Activated naive CD8-positive, alpha-beta T cell treated with anti-CD3 and anti-CD28 coated beads, Interleukin-2, amount 10 ng/mL, durations not matched to agents 7 days and 5 days (primary cell): ENCODE data around the gene CRHR2. TPM values are rescaled to one million over a fixed set of nuclear protein-coding genes. Genes with fewer than 3 reads are reported as not detected.

Source experiments
- ATAC-seq: fragments of 150-1000 bp; cut with Tn5 transposase; one replicate; pipeline ENCODE4 v1.10.0; 2021; ENCODE audit warnings: low read depth, moderate library complexity
- POLR2A ChIA-PET: fragments of 350-600 bp; sonication (Branson Sonifier 250); formaldehyde crosslinking; loops from one replicate; lab custom pipeline; 2021; ENCODE audit warnings: antibody characterized with exemption; lab: Charles Lee
- DNase-seq: peaks from one replicate; pipeline ENCODE4 v3.0.0; 2021
- H3K27ac Mint-ChIP-seq: one replicate; pipeline ENCODE4 v1.8.0; 2022; ENCODE audit warnings: mild to moderate bottlenecking, mixed read lengths
- H3K27me3 Mint-ChIP-seq: one replicate; pipeline ENCODE4 v1.8.0; 2022; ENCODE audit warnings: mild to moderate bottlenecking, moderate library complexity, mixed read lengths
- H3K36me3 Mint-ChIP-seq: one replicate; pipeline ENCODE4 v1.8.0; 2021; ENCODE audit warnings: mild to moderate bottlenecking, mixed read lengths
- H3K4me1 Mint-ChIP-seq: one replicate; pipeline ENCODE4 v1.8.0; 2021; ENCODE audit warnings: mixed read lengths
- H3K4me3 Mint-ChIP-seq: one replicate; pipeline ENCODE4 v1.8.0; 2022; ENCODE audit warnings: mild to moderate bottlenecking, moderate library complexity, mixed read lengths
- H3K9me3 Mint-ChIP-seq: one replicate; pipeline ENCODE4 v1.8.0; 2021; ENCODE audit warnings: mixed read lengths
- total RNA-seq, 2 experiments: library from RNA; stranded (reverse); gene quantifications; one replicate each; pipeline ENCODE4 v1.2.3, GENCODE V29; 2021

CRHR2 gene
- total RNA-seq, 2 experiments from 2014 or later: not detected

GRCh38 chr7:30662431-30662939 is 19.8 kb downstream of the CRHR2 start:
- POLR2A ChIA-PET: no interaction called here
- no peaks in the 10 kb centered on the region for H3K9me3 Mint-ChIP-seq
- H3K4me1 Mint-ChIP-seq: peaks cover 3% of the 10 kb centered on the region
- H3K4me3 Mint-ChIP-seq: no peak overlapping the region
- no peak for ATAC-seq
- DNase-seq: no peak
- no peaks in the 10 kb centered on the region for H3K27me3 Mint-ChIP-seq
- H3K27ac Mint-ChIP-seq: no peak overlapping the region
- peaks cover 3% of the 10 kb centered on the region for H3K36me3 Mint-ChIP-seq

GRCh38 chr7:30661926-30662325 is 20.3 kb downstream of the CRHR2 start:
- POLR2A ChIA-PET: no interaction called here
- ATAC-seq (no peak), DNase-seq (no peak)
- no peaks in the 10 kb centered on the region for H3K27me3 Mint-ChIP-seq
- H3K4me3 Mint-ChIP-seq: no peak overlapping the region
- no peaks in the 10 kb centered on the region for H3K9me3 Mint-ChIP-seq
- peaks cover 3% of the 10 kb centered on the region for H3K36me3 Mint-ChIP-seq
- no peak overlapping the region for H3K27ac Mint-ChIP-seq
- peaks cover 3% of the 10 kb centered on the region for H3K4me1 Mint-ChIP-seq

GRCh38 chr7:30660331-30661255 is 21.7 kb downstream of the CRHR2 start:
- DNase-seq: no peak
- Mint-ChIP-seq H3K4me1 (peaks cover 3% of the 10 kb centered on the region), H3K4me3 (no peak overlapping the region), H3K27ac (no peak overlapping the region), H3K36me3 (peaks cover 3% of the 10 kb centered on the region), H3K9me3 (no peaks in the 10 kb centered on the region), H3K27me3 (no peaks in the 10 kb centered on the region)
- POLR2A ChIA-PET: no interaction called here
- no peak for ATAC-seq

GRCh38 chr7:30659312-30659711 is 22.9 kb downstream of the CRHR2 start:
- no peaks in the 10 kb centered on the region for H3K27me3 Mint-ChIP-seq
- no peak overlapping the region for H3K27ac Mint-ChIP-seq
- peaks cover 3% of the 10 kb centered on the region for H3K36me3 Mint-ChIP-seq
- no peaks in the 10 kb centered on the region for H3K9me3 Mint-ChIP-seq
- ATAC-seq (no peak), DNase-seq (no peak)
- POLR2A ChIA-PET: no interaction called here
- peaks cover 3% of the 10 kb centered on the region for H3K4me1 Mint-ChIP-seq
- H3K4me3 Mint-ChIP-seq: no peak overlapping the region

GRCh38 chr7:30658479-30659074 is 23.7 kb downstream of the CRHR2 start:
- DNase-seq (no peak), ATAC-seq (no peak)
- POLR2A ChIA-PET: no interaction called here
- Mint-ChIP-seq H3K36me3 (peaks cover 3% of the 10 kb centered on the region), H3K4me1 (peaks cover 3% of the 10 kb centered on the region), H3K9me3 (no peaks in the 10 kb centered on the region), H3K4me3 (no peak overlapping the region), H3K27me3 (no peaks in the 10 kb centered on the region), H3K27ac (no peak overlapping the region)

- Mint-ChIP-seq H3K9me3 (no peaks in the 10 kb centered on the region), H3K27ac (no peak overlapping the region), H3K36me3 (peaks cover 3% of the 10 kb centered on the region), H3K4me3 (no peak overlapping the region), H3K27me3 (no peaks in the 10 kb centered on the region), H3K4me1 (peaks cover 3% of the 10 kb centered on the region)
- ATAC-seq (no peak), DNase-seq (peak; percentile 16)
- POLR2A ChIA-PET: no interaction called here
Observed at GRCh38 chr7:30657131-30657530, 25.1 kb downstream of the CRHR2 start.

GRCh38 chr7:30656006-30656957 is 26.0 kb downstream of the CRHR2 start:
- DNase-seq: peak; percentile 13
- Mint-ChIP-seq H3K36me3 (peaks cover 3% of the 10 kb centered on the region), H3K4me1 (peaks cover 3% of the 10 kb centered on the region), H3K27me3 (no peaks in the 10 kb centered on the region), H3K9me3 (no peaks in the 10 kb centered on the region), H3K4me3 (no peak overlapping the region), H3K27ac (no peak overlapping the region)
- POLR2A ChIA-PET: no interaction called here
- ATAC-seq: no peak

- no peak overlapping the region for H3K27ac Mint-ChIP-seq
- H3K36me3 Mint-ChIP-seq: peaks cover 3% of the 10 kb centered on the region
- no peak for ATAC-seq
- POLR2A ChIA-PET: no interaction called here
- H3K9me3 Mint-ChIP-seq: no peaks in the 10 kb centered on the region
- H3K4me1 Mint-ChIP-seq: peaks cover 3% of the 10 kb centered on the region
- peak; percentile 16 for DNase-seq
- no peak overlapping the region for H3K4me3 Mint-ChIP-seq
- H3K27me3 Mint-ChIP-seq: no peaks in the 10 kb centered on the region
Observed at GRCh38 chr7:30655096-30655970, 26.9 kb downstream of the CRHR2 start.

GRCh38 chr7:30654296-30655090 is 27.8 kb downstream of the CRHR2 start:
- peaks cover 3% of the 10 kb centered on the region for H3K36me3 Mint-ChIP-seq
- DNase-seq (peak; percentile 11), ATAC-seq (no peak)
- H3K4me1 Mint-ChIP-seq: peaks cover 3% of the 10 kb centered on the region
- H3K27ac Mint-ChIP-seq: no peak overlapping the region
- POLR2A ChIA-PET: no interaction called here
- no peaks in the 10 kb centered on the region for H3K9me3 Mint-ChIP-seq
- H3K27me3 Mint-ChIP-seq: no peaks in the 10 kb centered on the region
- H3K4me3 Mint-ChIP-seq: no peak overlapping the region

GRCh38 chr7:30652698-30653641 is 29.3 kb downstream of the CRHR2 start:
- POLR2A ChIA-PET: no interaction called here
- Mint-ChIP-seq H3K9me3 (no peaks in the 10 kb centered on the region), H3K4me1 (no peaks in the 10 kb centered on the region), H3K27me3 (no peaks in the 10 kb centered on the region), H3K27ac (no peak overlapping the region), H3K36me3 (peaks cover 3% of the 10 kb centered on the region), H3K4me3 (no peak overlapping the region)
- no peak for ATAC-seq
- peak; percentile 23 for DNase-seq

- DNase-seq: no peak
- POLR2A ChIA-PET: no interaction called here
Observed at GRCh38 chr7:30652132-30652531, 30.1 kb downstream of the CRHR2 start.

More at GRCh38 chr7:30652132-30652531, 30.1 kb downstream of the CRHR2 start:
- H3K27me3 Mint-ChIP-seq: no peaks in the 10 kb centered on the region
- no peak overlapping the region for H3K4me3 Mint-ChIP-seq
- no peaks in the 10 kb centered on the region for H3K4me1 Mint-ChIP-seq
- H3K27ac Mint-ChIP-seq: no peak overlapping the region
- H3K9me3 Mint-ChIP-seq: no peaks in the 10 kb centered on the region
- H3K36me3 Mint-ChIP-seq: no peaks in the 10 kb centered on the region
- ATAC-seq: no peak
